ENCODE measurements around the gene KLF6.

- no peak for TF ChIP-seq CTCF (conservative IDR thresholded peaks at IDR 0.05 in 1 of 2, IDR thresholded peaks at IDR 0.05 in 1 of 2; ENCODE audit: low read depth in 1 of 2, low read length in 2 of 2)
- no peak for TF ChIP-seq EZH2 (IDR thresholded peaks at IDR 0.05; ENCODE audit: low read length, missing control alignments)
Observed at GRCh38 chr10:3790272-3790671, 5.3 kb upstream of the KLF6 start.

All from fibroblast of lung (primary cell).